Pancreas (tissue), 10 donors: Measurements from ENCODE around the gene KCNMA1. TPM values are rescaled to one million over a fixed set of nuclear protein-coding genes. Genes with fewer than 3 reads are reported as not detected.

ENCODE experiments used
- ATAC-seq, 4 donors: fragments of 200-7000 bp; cut with Tn5 transposase; one replicate each; pipeline versions ENCODE4 v1.8.0 to v1.9.1; 2020; ENCODE audit warnings: mild to moderate bottlenecking in 4 of 4, moderate library complexity in 4 of 4
- DNase-seq, 6 donors: peaks; one replicate each; pipeline ENCODE4 v3.0.0-alpha.2; 2020
- FAIRE-seq: peaks from 2 replicates; lab custom pipeline; 2012; peaks lifted over from hg19 to GRCh38; lab: Jason Lieb, UNC
- H3K27ac ChIP-seq, 4 donors: fragments of 200-600 bp; sonication (generic); 1 replicate in 3 of 4; 2 replicates in 1 of 4; pipeline versions ENCODE4 v1.5.0 to v1.8.0; 2020
- H3K27me3 ChIP-seq, 4 donors: fragments of 200-600 bp; one replicate each; pipeline ENCODE4 v1.8.0; 2021
- H3K36me3 ChIP-seq, 3 donors: fragments of 200-600 bp; sonication (generic) in 1 of 3; one replicate each; pipeline versions ENCODE4 v1.5.0 to v1.8.0; 2020 to 2021
- H3K4me1 ChIP-seq, 3 donors: fragments of 200-600 bp; one replicate each; pipeline ENCODE4 v1.8.0; 2021
- H3K4me3 ChIP-seq, 4 donors: fragments of 200-600 bp; sonication (generic) in 2 of 4; one replicate each; pipeline versions ENCODE4 v1.5.0 to v1.8.0; 2020 to 2021
- H3K9me3 ChIP-seq, 4 donors: fragments of 200-600 bp; one replicate each; pipeline ENCODE4 v1.8.0; 2021
- WGBS, 2 donors: extraction: QIAGEN DNeasy Blood & Tissue Kit; methylation state at CpG; one replicate each; pipeline ENCODE4 v1.1.7; 2013; 5-methylcytosine and 5-hydroxymethylcytosine counted together
- intact Hi-C, 3 donors: fragments of 100-400 bp; cut with DNase I; formaldehyde crosslinking; loops; one replicate each; pipeline versions ENCODE4 v1.11.1 to v1.14.2; 2022
- polyA plus RNA-seq, 2 donors: library from polyadenylated mRNA; stranded (reverse); fragments of 200-250 nt; gene quantifications; one replicate each; pipeline ENCODE4 v1.2.3, GENCODE V29; 2013
- total RNA-seq, 6 donors: library from RNA; stranded (reverse); fragmentation: NEBNext Ultra II Directional in 4 of 6; extraction: Animal tissue kit (Norgen Biotek cat#: 25700) in 4 of 6; gene quantifications; one replicate each; pipeline versions ENCODE4 v1.2.1 to v1.2.4, GENCODE V29; 2021 to 2023
- TF ChIP-seq, protein P1 (sequence below), 4 donors: fragments of 200-600 bp; sonication (generic) in 3 of 4; IDR thresholded peaks; one replicate each; pipeline versions ENCODE4 v1.5.0 to v1.8.0; 2021; ENCODE audit warnings: antibody characterized with exemption in 4 of 4
- donor health status: healthy with polysubstance abuse.
- donor health status: DM: no; HTN: no; CAD: no; lungs with moderate emphysema.
- donor health status: DM: no; HTN: no; CAD: no.
- donor health status: control.
- donor health status: control.
- donor health status: Bipolar disorder and iron deficiency.
- donor health status: DM: yes; HTN: yes; CAD: no.
- donor health status: DM: no; HTN: no; CAD: no.
- donor health status: DM: no; HTN: no; CAD: no.
- donor health status: DM: yes; HTN: yes; CAD: no.

The KCNMA1 gene
- total and polyA plus RNA-seq, 8 donors = 3.5 to 19.4 (median 9.3) TPM

DNA sequence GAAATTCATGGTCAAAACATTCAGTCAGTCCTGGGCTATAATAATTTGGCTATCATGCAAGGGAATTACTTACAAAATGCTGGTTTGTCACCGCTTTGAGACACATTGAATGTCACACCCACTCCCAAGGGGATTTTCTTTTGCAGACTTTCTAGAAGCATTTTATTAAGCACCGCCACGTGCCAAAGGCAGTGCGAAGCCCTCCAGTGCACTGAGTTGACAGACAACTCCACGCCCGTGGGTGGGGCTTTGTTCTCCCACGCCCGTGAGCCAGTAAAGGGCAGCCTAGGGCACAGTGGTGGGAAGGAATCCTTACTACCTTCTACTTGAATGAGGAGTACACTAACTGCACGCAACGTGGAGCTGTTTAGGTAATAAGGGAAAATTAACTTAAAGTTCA, 515.8 kb downstream of the KCNMA1 start:
- Histone ChIP-seq H3K27me3 (no peaks in the 10 kb centered on the region), H3K9me3 (no peaks in the 10 kb centered on the region), H3K36me3 (no peaks in the 10 kb centered on the region), H3K27ac (no peak overlapping the region), H3K4me3 (no peak overlapping the region), H3K4me1 (peaks cover 0 to 9% (median 0%) of the 10 kb centered on the region in 3 donors)
- DNase-seq (no peak), FAIRE-seq (no peak), ATAC-seq (no peak)
- intact Hi-C loops = no loop called here
- WGBS, 2 donors = 87 to 90% methylated on average over 10 of the region's 10 CpGs
- TF ChIP-seq, protein P1, sequence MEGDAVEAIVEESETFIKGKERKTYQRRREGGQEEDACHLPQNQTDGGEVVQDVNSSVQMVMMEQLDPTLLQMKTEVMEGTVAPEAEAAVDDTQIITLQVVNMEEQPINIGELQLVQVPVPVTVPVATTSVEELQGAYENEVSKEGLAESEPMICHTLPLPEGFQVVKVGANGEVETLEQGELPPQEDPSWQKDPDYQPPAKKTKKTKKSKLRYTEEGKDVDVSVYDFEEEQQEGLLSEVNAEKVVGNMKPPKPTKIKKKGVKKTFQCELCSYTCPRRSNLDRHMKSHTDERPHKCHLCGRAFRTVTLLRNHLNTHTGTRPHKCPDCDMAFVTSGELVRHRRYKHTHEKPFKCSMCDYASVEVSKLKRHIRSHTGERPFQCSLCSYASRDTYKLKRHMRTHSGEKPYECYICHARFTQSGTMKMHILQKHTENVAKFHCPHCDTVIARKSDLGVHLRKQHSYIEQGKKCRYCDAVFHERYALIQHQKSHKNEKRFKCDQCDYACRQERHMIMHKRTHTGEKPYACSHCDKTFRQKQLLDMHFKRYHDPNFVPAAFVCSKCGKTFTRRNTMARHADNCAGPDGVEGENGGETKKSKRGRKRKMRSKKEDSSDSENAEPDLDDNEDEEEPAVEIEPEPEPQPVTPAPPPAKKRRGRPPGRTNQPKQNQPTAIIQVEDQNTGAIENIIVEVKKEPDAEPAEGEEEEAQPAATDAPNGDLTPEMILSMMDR (IDR thresholded peaks at IDR 0.05) = no peak

DNA sequence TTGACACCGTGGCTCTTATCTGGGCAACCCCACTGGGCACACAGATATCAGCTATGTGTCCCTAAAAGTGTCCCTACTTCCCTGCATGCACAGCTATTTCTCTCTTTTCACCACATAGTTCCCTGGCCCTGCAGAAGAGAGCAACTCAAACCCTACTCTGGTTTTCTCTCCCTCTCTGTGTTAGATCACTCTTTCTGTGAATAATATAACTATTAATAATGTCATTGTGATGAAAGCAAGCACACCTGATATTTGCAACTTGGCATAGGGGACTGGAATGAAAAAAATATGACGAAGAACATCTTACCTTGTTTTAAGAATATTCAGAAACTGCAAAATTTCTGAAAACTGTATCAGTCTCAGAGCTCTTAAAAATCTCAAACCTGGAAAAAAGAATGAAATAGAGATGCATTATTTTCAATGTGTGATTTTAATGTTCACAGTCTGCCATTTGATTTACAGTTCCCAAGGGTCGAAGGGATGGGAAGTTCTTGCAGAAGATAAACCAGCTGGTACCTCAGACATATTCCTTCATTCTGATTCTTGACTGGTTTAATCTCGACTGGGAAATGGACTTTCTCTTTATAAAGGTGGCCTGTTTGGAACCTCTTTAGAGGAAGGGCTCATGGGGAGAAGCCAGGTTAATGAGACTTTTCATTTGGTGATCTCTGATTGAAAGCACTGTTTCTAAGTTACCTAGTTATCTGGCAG, 516.8 kb downstream of the KCNMA1 start:
- DNase-seq = no peak
- no peaks in the 10 kb centered on the region for H3K36me3 ChIP-seq
- FAIRE-seq = no peak
- H3K4me3 ChIP-seq = no peak overlapping the region
- no peaks in the 10 kb centered on the region for H3K9me3 ChIP-seq
- intact Hi-C loops = no loop called here
- 64 to 70% methylated on average over 4 of the region's 4 CpGs for WGBS, 2 donors
- no peak overlapping the region for H3K27ac ChIP-seq
- H3K27me3 ChIP-seq = no peaks in the 10 kb centered on the region
- TF ChIP-seq, protein P1 (IDR thresholded peaks at IDR 0.05) = no peak
- H3K4me1 ChIP-seq = peaks cover 0 to 9% (median 0%) of the 10 kb centered on the region in 3 donors
- ATAC-seq = no peak

DNA sequence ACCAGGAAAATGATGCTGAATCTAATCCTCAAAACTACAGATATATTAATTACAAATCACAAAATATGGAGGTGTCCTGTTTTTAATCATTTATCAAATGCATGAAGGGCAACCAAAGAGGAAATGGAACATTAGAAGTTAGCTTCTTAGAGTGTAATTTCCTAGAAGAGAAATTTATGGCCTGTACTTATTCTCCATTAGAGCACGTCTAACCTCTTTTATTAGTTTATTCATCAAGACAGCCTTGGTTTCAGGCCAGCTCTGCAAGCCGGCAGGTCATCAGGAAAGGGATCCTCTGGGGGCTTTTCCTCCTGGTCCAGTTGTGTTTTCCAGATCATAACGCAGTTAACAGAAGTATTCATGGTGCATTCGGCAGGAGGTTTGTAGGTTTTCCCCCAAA, 517.6 kb downstream of the KCNMA1 start:
- H3K27me3 ChIP-seq = no peaks in the 10 kb centered on the region

DNA sequence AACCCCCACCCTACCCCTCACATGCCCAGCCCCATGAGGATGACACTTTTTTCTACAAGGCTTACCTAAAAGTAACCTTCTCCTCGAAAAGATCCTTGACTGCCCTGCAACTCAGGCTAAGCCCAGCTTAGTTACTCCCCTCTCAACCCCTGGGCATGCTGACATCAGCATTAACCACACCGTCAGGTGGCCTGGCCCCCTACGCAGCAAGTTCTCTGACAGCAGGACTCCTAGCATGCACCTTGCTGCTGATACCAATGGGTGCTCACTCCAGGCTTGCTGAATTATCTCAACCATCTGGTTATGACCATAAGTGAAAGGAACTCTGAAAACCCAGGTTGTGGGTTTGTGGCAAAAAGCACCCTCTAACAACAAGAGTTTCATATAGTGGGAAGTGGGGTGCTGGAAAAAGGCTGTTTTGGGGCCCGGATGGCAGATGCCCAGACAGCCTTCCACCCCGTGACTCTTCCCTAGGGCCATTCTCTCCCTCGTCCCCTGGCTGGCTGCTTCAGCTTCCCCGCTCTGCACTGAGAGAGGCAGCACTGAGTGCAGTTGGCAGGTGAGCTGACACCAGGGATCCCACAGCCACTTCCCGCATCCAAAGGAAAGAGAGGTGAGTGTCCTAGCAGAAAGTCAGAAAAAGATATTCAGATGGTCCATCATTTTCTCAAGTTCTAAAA, 518.9 kb downstream of the KCNMA1 start:
- Histone ChIP-seq H3K4me3 (no peak overlapping the region), H3K27ac (no peak overlapping the region), H3K9me3 (no peaks in the 10 kb centered on the region), H3K27me3 (no peaks in the 10 kb centered on the region), H3K4me1 (peaks cover 0 to 3% (median 0%) of the 10 kb centered on the region in 3 donors), H3K36me3 (no peaks in the 10 kb centered on the region)
- FAIRE-seq (no peak), ATAC-seq (no peak), DNase-seq (no peak)
- intact Hi-C loops = no loop called here
- WGBS, 2 donors = 79 to 85% methylated on average over 8 of the region's 8 CpGs
- TF ChIP-seq, protein P1 (IDR thresholded peaks at IDR 0.05) = no peak

More for the DNA sequence above, 517.6 kb downstream of the KCNMA1 start:
- DNase-seq (no peak), FAIRE-seq (no peak), ATAC-seq (no peak)
- Histone ChIP-seq H3K4me3 (no peak overlapping the region), H3K36me3 (no peaks in the 10 kb centered on the region), H3K27ac (no peak overlapping the region), H3K9me3 (no peaks in the 10 kb centered on the region), H3K4me1 (peaks cover 0 to 9% (median 0%) of the 10 kb centered on the region in 3 donors)
- 74 to 78% methylated on average over 4 of the region's 4 CpGs for WGBS, 2 donors
- intact Hi-C loops = no loop called here
- TF ChIP-seq, protein P1 (IDR thresholded peaks at IDR 0.05) = no peak

DNA sequence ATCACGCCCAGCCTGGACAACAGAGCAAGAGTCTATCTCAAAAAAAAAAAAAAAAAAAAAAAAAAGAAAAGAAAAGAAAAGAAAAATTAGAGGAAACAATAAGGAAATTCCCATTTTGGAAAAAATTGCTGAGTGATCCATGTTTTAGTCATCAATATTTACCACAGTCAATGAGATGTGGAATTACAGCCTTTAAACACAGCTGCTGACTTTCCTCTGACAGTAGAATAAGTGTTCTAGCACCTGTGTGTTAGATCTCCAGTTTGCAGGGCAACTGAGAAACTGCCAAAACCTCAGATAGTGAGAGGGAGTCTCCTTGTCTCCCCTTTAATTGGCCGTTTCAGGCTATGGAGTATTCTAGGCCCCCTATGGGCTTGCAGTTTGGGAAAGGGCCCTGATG, 520.1 kb downstream of the KCNMA1 start:
- Histone ChIP-seq H3K36me3 (no peaks in the 10 kb centered on the region), H3K27ac (no peak overlapping the region), H3K4me1 (no peaks in the 10 kb centered on the region), H3K4me3 (no peak overlapping the region), H3K9me3 (no peaks in the 10 kb centered on the region), H3K27me3 (no peaks in the 10 kb centered on the region)
- ATAC-seq = no peak
- FAIRE-seq = no peak
- 89 to 92% methylated on average over 2 of the region's 2 CpGs for WGBS, 2 donors
- no peak for DNase-seq
- TF ChIP-seq, protein P1 (IDR thresholded peaks at IDR 0.05) = no peak
- intact Hi-C loops = no loop called here
